Stimulated activated CD8-positive, alpha-beta memory T cell treated with anti-CD3 and anti-CD28 coated beads, Interleukin-12 subunit alpha, Interleukin-12 subunit beta, amount 100 ng/mL, for 24 hours (primary cell): ENCODE data around the gene RALGAPA2.

ENCODE experiments used
- DNase-seq: peaks from one replicate; pipeline ENCODE4 v3.0.0-alpha.2; 2020; ENCODE audit errors: extremely low read depth

Gene RALGAPA2

GRCh38 chr20:20405623-20406022 lies 306.8 kb downstream of the RALGAPA2 start:
- DNase-seq, result no peak

- no peak for DNase-seq
These were observed 307.8 kb downstream of the RALGAPA2 start for GRCh38 chr20:20404633-20405032.

- no peak for DNase-seq
These were observed 310.5 kb downstream of the RALGAPA2 start for GRCh38 chr20:20401991-20402390.

- DNase-seq, result no peak
These were observed 312.6 kb downstream of the RALGAPA2 start for GRCh38 chr20:20399531-20400500.

GRCh38 chr20:20398123-20398522 lies 314.3 kb downstream of the RALGAPA2 start:
- no peak for DNase-seq

- DNase-seq, result no peak
These were observed 315.6 kb downstream of the RALGAPA2 start for GRCh38 chr20:20396794-20397193.

GRCh38 chr20:20395903-20396568 lies 316.4 kb downstream of the RALGAPA2 start:
- DNase-seq, result no peak

GRCh38 chr20:20395087-20395486 lies 317.4 kb downstream of the RALGAPA2 start:
- DNase-seq, result no peak

GRCh38 chr20:20393207-20394120 lies 319.0 kb downstream of the RALGAPA2 start:
- DNase-seq, result no peak

- DNase-seq, result no peak
These were observed 320.7 kb downstream of the RALGAPA2 start for GRCh38 chr20:20391766-20392165.

- no peak for DNase-seq
These were observed 321.3 kb downstream of the RALGAPA2 start for GRCh38 chr20:20391115-20391514.

- DNase-seq, result no peak
These were observed 322.1 kb downstream of the RALGAPA2 start for GRCh38 chr20:20390393-20390792.

GRCh38 chr20:20386192-20386591 lies 326.3 kb downstream of the RALGAPA2 start:
- no peak for DNase-seq

GRCh38 chr20:20375862-20376261 lies 336.6 kb downstream of the RALGAPA2 start:
- no peak for DNase-seq

- DNase-seq, result no peak
These were observed 339.3 kb downstream of the RALGAPA2 start for GRCh38 chr20:20373091-20373571.

GRCh38 chr20:20371681-20372080 lies 340.8 kb downstream of the RALGAPA2 start:
- no peak for DNase-seq

- no peak for DNase-seq
These were observed 341.4 kb downstream of the RALGAPA2 start for GRCh38 chr20:20371083-20371482.

- no peak for DNase-seq
These were observed 342.3 kb downstream of the RALGAPA2 start for GRCh38 chr20:20370094-20370575.

GRCh38 chr20:20369250-20370093 lies 343.0 kb downstream of the RALGAPA2 start:
- no peak for DNase-seq

GRCh38 chr20:20368418-20369249 lies 343.8 kb downstream of the RALGAPA2 start:
- DNase-seq, result no peak
